Fibroblast of mammary gland (primary cell): Measurements from ENCODE around the gene RPTOR.

ENCODE experiments used
- DNase-seq: peaks from one replicate; pipeline ENCODE4 v3.0.0-alpha.2; 2010; ENCODE audit warnings: low read depth
- H3K4me3 ChIP-seq: 2 replicates; pipeline ENCODE4 v1.5.1; 2011; ENCODE audit warnings: low read depth, mild to moderate bottlenecking, low read length, moderate library complexity; ENCODE audit not compliant: control insufficient read depth
- TF ChIP-seq, protein P1 (sequence below): conservative IDR thresholded peaks from 2 replicates; pipeline ENCODE4 v1.5.1; 2011; ENCODE audit warnings: low read depth, low read length, inconsistent platforms; ENCODE audit not compliant: control insufficient read depth, insufficient read depth

The RPTOR gene

DNA sequence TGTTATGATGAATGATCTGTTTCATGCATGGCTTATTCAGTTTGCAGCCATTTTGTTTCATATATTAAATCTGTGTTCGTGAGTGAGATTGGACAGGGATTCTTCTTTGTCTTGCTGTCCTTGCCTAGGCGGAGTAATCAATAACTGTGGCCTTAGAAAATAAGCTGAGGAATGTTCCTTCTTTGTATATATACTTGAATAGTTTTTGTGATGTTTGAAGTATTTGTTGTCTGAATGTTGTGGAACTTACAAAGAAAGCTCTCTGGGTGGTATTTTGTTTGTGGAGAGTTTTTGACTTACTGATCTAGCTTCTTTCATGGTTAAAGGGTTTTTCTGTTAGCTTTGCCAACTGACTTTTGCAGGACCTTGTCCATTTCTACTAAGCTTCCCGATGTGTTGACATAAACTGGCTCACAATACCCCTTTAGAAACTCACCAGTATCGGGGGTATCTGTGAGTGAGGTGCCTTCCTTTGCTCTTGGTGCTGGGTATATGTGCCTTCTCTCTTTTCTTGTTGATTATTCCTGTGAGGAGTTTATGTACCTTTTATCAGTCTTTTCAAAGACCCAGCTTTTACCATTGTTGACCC, 166.2 kb downstream of the RPTOR start:
- TF ChIP-seq, protein P1, sequence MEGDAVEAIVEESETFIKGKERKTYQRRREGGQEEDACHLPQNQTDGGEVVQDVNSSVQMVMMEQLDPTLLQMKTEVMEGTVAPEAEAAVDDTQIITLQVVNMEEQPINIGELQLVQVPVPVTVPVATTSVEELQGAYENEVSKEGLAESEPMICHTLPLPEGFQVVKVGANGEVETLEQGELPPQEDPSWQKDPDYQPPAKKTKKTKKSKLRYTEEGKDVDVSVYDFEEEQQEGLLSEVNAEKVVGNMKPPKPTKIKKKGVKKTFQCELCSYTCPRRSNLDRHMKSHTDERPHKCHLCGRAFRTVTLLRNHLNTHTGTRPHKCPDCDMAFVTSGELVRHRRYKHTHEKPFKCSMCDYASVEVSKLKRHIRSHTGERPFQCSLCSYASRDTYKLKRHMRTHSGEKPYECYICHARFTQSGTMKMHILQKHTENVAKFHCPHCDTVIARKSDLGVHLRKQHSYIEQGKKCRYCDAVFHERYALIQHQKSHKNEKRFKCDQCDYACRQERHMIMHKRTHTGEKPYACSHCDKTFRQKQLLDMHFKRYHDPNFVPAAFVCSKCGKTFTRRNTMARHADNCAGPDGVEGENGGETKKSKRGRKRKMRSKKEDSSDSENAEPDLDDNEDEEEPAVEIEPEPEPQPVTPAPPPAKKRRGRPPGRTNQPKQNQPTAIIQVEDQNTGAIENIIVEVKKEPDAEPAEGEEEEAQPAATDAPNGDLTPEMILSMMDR, result no peak
- no peak overlapping the region for H3K4me3 ChIP-seq
- DNase-seq, result no peak

DNA sequence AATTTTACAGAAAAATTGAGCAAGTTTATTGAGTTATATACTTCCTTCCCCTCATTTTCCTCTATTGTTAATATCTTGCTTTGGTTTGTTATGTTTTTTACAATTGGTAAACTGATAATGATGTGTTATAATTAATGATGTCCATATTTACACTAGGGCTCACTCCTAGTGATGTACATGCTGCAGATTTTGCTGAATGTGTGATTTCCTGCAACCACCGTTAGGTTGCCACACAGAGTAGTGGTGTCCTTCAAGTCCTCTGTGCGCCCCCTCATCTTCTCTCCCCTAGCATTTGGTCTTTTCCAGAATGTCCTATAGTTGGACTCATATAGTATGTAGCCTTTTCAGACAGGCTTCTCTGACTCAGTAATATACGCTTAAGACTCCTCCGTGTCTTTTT, 167.5 kb downstream of the RPTOR start:
- H3K4me3 ChIP-seq, result no peak overlapping the region
- TF ChIP-seq, protein P1, result no peak

DNA sequence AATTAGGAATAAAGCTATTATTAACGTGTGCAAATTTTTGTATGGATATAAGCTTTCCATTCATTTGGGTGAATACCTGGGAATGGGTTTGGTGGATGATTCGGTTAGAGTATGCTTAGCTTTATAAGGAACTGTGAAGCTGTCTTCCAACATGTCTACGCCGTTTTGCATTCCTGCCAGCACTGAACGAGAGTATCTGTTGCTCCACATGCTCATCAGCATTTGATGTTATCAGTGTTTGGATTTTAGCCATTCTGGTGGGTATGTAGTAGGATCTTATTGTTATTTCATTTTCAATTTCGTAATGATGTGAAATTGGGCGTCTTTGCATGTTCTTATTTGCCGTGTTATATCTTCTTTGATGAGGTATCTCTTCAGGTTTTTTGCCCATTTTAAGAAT, 168.0 kb downstream of the RPTOR start:
- H3K4me3 ChIP-seq, result no peak overlapping the region
- TF ChIP-seq, protein P1, result no peak
- no peak for DNase-seq

More for the DNA sequence above, 167.5 kb downstream of the RPTOR start:
- no peak for DNase-seq

DNA sequence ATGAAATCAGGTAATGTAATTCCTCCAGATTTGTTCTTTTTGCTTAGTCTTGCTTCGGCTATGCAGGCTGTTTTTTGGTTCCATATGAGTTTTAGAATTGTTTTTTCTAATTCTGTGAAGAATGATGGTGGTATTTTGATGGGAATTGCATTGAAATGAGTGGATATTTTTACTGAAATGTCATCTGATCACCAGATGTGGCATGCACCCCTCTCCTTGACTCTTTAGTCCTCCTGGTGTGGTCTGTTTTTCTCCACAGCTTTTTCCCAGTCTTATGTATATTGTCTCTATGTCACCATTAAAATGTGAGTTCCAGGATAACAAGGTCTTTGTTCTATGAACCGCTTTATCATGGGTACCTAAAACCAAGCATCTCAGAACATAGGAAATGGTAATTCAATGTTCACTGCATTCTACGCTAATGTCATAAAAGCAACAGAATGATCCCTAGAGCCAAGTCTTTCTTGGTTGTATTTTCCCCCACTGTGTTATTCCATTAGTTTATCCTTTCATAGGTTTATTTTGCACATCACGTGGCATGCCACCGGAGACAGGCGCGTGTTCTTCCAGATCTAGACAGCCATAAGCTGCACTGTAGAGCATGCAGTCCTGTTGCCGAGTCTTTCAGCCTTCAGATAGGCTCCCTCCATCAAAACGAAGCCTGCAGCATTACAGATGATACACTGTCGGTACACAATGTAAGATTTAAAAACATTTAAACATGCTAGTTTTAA, 172.5 kb downstream of the RPTOR start:
- peak; percentile 47 for DNase-seq
- TF ChIP-seq, protein P1, result no peak
- no peak overlapping the region for H3K4me3 ChIP-seq

DNA sequence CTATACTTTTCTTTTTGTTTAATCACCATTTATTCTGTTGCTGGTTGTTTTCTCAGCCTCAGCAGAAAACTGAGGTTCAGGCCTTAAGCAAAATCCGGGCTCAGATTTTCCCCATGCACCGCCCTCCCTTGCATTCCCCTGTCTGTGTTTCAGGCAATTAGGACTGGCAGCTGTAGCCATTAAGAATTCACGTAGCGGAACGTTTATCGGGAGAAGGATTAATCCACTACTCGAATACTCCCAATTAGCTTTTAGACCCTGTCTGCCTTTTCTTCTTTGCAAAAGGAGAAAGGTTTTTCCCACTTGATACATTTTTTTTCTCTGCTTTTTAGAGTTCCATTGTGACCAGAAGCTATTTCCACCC, 173.1 kb downstream of the RPTOR start:
- H3K4me3 ChIP-seq, result no peak overlapping the region
- DNase-seq, result no peak
- TF ChIP-seq, protein P1, result no peak

DNA sequence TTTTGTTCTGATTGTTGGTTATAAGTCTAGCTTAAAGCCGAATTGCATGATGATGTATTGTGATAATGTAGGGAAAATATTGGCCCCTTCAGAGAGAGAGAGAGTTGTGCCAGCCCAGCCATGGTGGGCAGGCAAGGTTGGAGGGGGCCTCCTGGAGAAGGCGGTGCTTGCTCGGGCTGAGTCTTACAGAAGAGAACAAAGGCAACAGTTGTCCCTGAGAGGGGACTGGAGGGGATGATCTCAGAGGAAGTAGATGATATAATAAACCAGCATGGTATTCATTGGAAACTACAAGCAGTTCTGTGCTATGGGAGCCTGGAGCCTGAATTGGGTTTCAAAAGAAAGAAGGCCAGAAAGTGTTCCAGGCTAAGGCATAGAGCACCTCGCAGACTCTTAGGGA, 173.8 kb downstream of the RPTOR start:
- TF ChIP-seq, protein P1, result no peak
- no peak overlapping the region for H3K4me3 ChIP-seq
- DNase-seq, result no peak
